ENCODE measurements around the gene RBFOX2. TPM values are rescaled to one million over a fixed set of nuclear protein-coding genes. Genes with fewer than 3 reads are reported as not detected.

RBFOX2 gene
- total and polyA plus RNA-seq, 4 donors: 14.2 to 53.6 (median 25.6) TPM

- Histone ChIP-seq H3K27ac (ENCODE audit: low read depth in 1 of 2, low read length in 2 of 2) (no peak overlapping the region), H3K9me3 (ENCODE audit: control insufficient read depth in 4 of 4, low read length in 3 of 4) (no peaks in the 10 kb centered on the region), H3K4me3 (ENCODE audit: low read depth in 1 of 3, low read length in 3 of 3) (no peak overlapping the region), H3K9ac (ENCODE audit: low read depth in 1 of 2, low read length in 2 of 2) (no peak overlapping the region), H3K27me3 (ENCODE audit: control insufficient read depth in 4 of 4, insufficient read depth in 4 of 4, low read length in 3 of 4) (no peaks in the 10 kb centered on the region), H3K4me1 (ENCODE audit: control insufficient read depth in 4 of 4, insufficient read depth in 4 of 4, low read length in 3 of 4) (peaks cover 0 to 18% (median 7%) of the 10 kb centered on the region in 4 donors), H3K36me3 (ENCODE audit: control insufficient read depth in 4 of 4, insufficient read depth in 3 of 4, low read depth in 1 of 4, low read length in 3 of 4) (peaks cover 0 to 24% (median 10%) of the 10 kb centered on the region in 4 donors)
- TF ChIP-seq CTCF (IDR thresholded peaks at IDR 0.05; ENCODE audit: low read depth, low read length, missing input control): no peak
- peak; percentile 66 for TF ChIP-seq HNF4A (conservative IDR thresholded peaks at IDR 0.05)
- TF ChIP-seq RAD21 (IDR thresholded peaks at IDR 0.05): peak; percentile 17 to 24
- TF ChIP-seq RXRA (IDR thresholded peaks at IDR 0.05): peak; percentile 33 to 65
- no peak for DNase-seq (ENCODE audit: low spot score)
- WGBS: 38% methylated on average over 4 of the region's 4 CpGs
Observed at GRCh38 chr22:35746946-35747703, 281.5 kb downstream of the RBFOX2 start.

GRCh38 chr22:35746248-35746647 is 282.4 kb downstream of the RBFOX2 start:
- Histone ChIP-seq H3K9ac (ENCODE audit: low read depth in 1 of 2, low read length in 2 of 2) (no peak overlapping the region), H3K27ac (ENCODE audit: low read depth in 1 of 2, low read length in 2 of 2) (no peak overlapping the region), H3K4me3 (ENCODE audit: low read depth in 1 of 3, low read length in 3 of 3) (no peak overlapping the region), H3K36me3 (ENCODE audit: control insufficient read depth in 4 of 4, insufficient read depth in 3 of 4, low read depth in 1 of 4, low read length in 3 of 4) (peaks cover 0 to 24% (median 10%) of the 10 kb centered on the region in 4 donors), H3K27me3 (ENCODE audit: control insufficient read depth in 4 of 4, insufficient read depth in 4 of 4, low read length in 3 of 4) (no peaks in the 10 kb centered on the region), H3K4me1 (ENCODE audit: control insufficient read depth in 4 of 4, insufficient read depth in 4 of 4, low read length in 3 of 4) (peaks cover 0 to 18% (median 7%) of the 10 kb centered on the region in 4 donors), H3K9me3 (ENCODE audit: control insufficient read depth in 4 of 4, low read length in 3 of 4) (no peaks in the 10 kb centered on the region)
- TF ChIP-seq YY1 (IDR thresholded peaks at IDR 0.05) (no peak), EGR1 (IDR thresholded peaks at IDR 0.05; ENCODE audit: low read depth in 2 of 2) (no peak), RXRA (IDR thresholded peaks at IDR 0.05) (no peak), ZBTB33 (IDR thresholded peaks at IDR 0.05) (no peak), TAF1 (conservative IDR thresholded peaks at IDR 0.05) (no peak), RAD21 (IDR thresholded peaks at IDR 0.05) (no peak), FOXA1 (IDR thresholded peaks at IDR 0.05) (no peak), CTCF (IDR thresholded peaks at IDR 0.05; ENCODE audit: low read depth, low read length, missing input control) (no peak), JUND (IDR thresholded peaks at IDR 0.05) (no peak), HNF4A (conservative IDR thresholded peaks at IDR 0.05) (no peak), HNF4G (IDR thresholded peaks at IDR 0.05) (no peak), MAX (IDR thresholded peaks at IDR 0.05) (no peak), REST (IDR thresholded peaks at IDR 0.05) (no peak), NR2F2 (IDR thresholded peaks at IDR 0.05) (no peak), FOXA2 (IDR thresholded peaks at IDR 0.05) (no peak)
- 95% methylated on average over 9 of the region's 9 CpGs for WGBS
- DNase-seq (ENCODE audit: low spot score): no peak
